Astrocyte (in vitro differentiated cells and primary cell): ENCODE results near the gene DENND1B. TPM values are rescaled to one million over a fixed set of nuclear protein-coding genes. Genes with fewer than 3 reads are reported as not detected.

Source experiments
- DNase-seq: peaks from one replicate; pipeline ENCODE4 v3.0.0-alpha.2; 2010; ENCODE audit warnings: low read depth
- FAIRE-seq: peaks from 2 replicates; lab custom pipeline; 2011; peaks lifted over from hg19 to GRCh38; lab: Jason Lieb, UNC
- H2AFZ ChIP-seq: 2 replicates; pipeline ENCODE4 v1.6.0; 2012; ENCODE audit warnings: low read depth, low read length, inconsistent platforms
- H3K27ac ChIP-seq: 2 replicates; pipeline ENCODE4 v1.5.1; 2011; ENCODE audit warnings: low read depth, low read length, inconsistent platforms
- H3K27me3 ChIP-seq: 2 replicates; pipeline ENCODE4 v1.6.0; 2011; ENCODE audit warnings: low read length, inconsistent platforms; ENCODE audit not compliant: insufficient read depth
- H3K36me3 ChIP-seq: 2 replicates; pipeline ENCODE4 v1.5.1; 2011; ENCODE audit warnings: low read length, inconsistent platforms; ENCODE audit not compliant: insufficient read depth
- H3K4me1 ChIP-seq: 2 replicates; pipeline ENCODE4 v1.5.1; 2011; ENCODE audit warnings: low read length, inconsistent platforms; ENCODE audit not compliant: insufficient read depth
- H3K4me2 ChIP-seq: 2 replicates; pipeline ENCODE4 v1.6.0; 2012; ENCODE audit warnings: low read length, inconsistent platforms
- H3K4me3 ChIP-seq: 2 replicates; pipeline ENCODE4 v1.5.1; 2011; ENCODE audit warnings: low read depth, mild to moderate bottlenecking, low read length, inconsistent platforms; ENCODE audit not compliant: insufficient read depth
- H3K79me2 ChIP-seq: 2 replicates; pipeline ENCODE4 v1.6.0; 2012; ENCODE audit warnings: mild to moderate bottlenecking, low read length, inconsistent platforms; ENCODE audit not compliant: insufficient read depth
- H3K9ac ChIP-seq: 2 replicates; pipeline ENCODE4 v1.6.0; 2012; ENCODE audit warnings: mild to moderate bottlenecking, low read length, inconsistent platforms
- H3K9me3 ChIP-seq: 2 replicates; pipeline ENCODE4 v1.5.1; 2012; ENCODE audit warnings: low read depth, mild to moderate bottlenecking, low read length, inconsistent platforms; ENCODE audit not compliant: insufficient read depth
- H4K20me1 ChIP-seq: 2 replicates; pipeline ENCODE4 v1.6.0; 2012; ENCODE audit warnings: low read length, inconsistent platforms; ENCODE audit not compliant: insufficient read depth
- H3K27ac Mint-ChIP-seq: one replicate; pipeline ENCODE4 v1.8.0; 2021; ENCODE audit warnings: mild to moderate bottlenecking, mixed read lengths; ENCODE audit not compliant: unreplicated experiment
- H3K27me3 Mint-ChIP-seq: one replicate; pipeline ENCODE4 v1.8.0; 2021; ENCODE audit warnings: low read depth, mixed read lengths; ENCODE audit not compliant: unreplicated experiment
- H3K36me3 Mint-ChIP-seq: one replicate; pipeline ENCODE4 v1.8.0; 2021; ENCODE audit warnings: low read depth, mixed read lengths; ENCODE audit not compliant: unreplicated experiment
- H3K4me1 Mint-ChIP-seq: one replicate; pipeline ENCODE4 v1.8.0; 2021; ENCODE audit warnings: low read depth, mixed read lengths; ENCODE audit not compliant: unreplicated experiment
- H3K4me3 Mint-ChIP-seq: one replicate; pipeline ENCODE4 v1.8.0; 2021; ENCODE audit warnings: mild to moderate bottlenecking, moderate library complexity, mixed read lengths; ENCODE audit not compliant: unreplicated experiment
- H3K9me3 Mint-ChIP-seq: one replicate; pipeline ENCODE4 v1.8.0; 2021; ENCODE audit warnings: mild to moderate bottlenecking, mixed read lengths; ENCODE audit not compliant: unreplicated experiment
- EZH2 ChIP-seq: IDR thresholded peaks from 2 replicates; pipeline ENCODE4 v1.6.1; 2012; ENCODE audit warnings: mild to moderate bottlenecking, low read length, inconsistent platforms; ENCODE audit not compliant: insufficient read depth
- total RNA-seq: library from RNA; stranded (reverse); gene quantifications from 2 replicates; pipeline ENCODE4 v1.2.1, GENCODE V29; 2021
- TF ChIP-seq, protein P1 (sequence below): IDR thresholded peaks from 2 replicates; pipeline ENCODE4 v1.5.1; 2011; ENCODE audit warnings: low read depth, mild to moderate bottlenecking, inconsistent platforms, low read length, moderate library complexity; ENCODE audit not compliant: insufficient read depth

DENND1B gene
- total RNA-seq, 1 donor from 2014 or later, result 9.6 TPM

GRCh38 chr1:197666769-197667285, 108.5 kb downstream of the DENND1B start:
- H4K20me1 ChIP-seq, result no peaks in the 10 kb centered on the region
- no peaks in the 10 kb centered on the region for H3K36me3 ChIP-seq
- H3K4me1 Mint-ChIP-seq, result peaks cover 14% of the 10 kb centered on the region
- no peaks in the 10 kb centered on the region for H3K4me1 ChIP-seq
- H3K27ac Mint-ChIP-seq, result no peak overlapping the region
- no peaks in the 10 kb centered on the region for H3K79me2 ChIP-seq
- DNase-seq (no peak), FAIRE-seq (no peak)
- TF ChIP-seq EZH2, result no peak
- TF ChIP-seq, protein P1, sequence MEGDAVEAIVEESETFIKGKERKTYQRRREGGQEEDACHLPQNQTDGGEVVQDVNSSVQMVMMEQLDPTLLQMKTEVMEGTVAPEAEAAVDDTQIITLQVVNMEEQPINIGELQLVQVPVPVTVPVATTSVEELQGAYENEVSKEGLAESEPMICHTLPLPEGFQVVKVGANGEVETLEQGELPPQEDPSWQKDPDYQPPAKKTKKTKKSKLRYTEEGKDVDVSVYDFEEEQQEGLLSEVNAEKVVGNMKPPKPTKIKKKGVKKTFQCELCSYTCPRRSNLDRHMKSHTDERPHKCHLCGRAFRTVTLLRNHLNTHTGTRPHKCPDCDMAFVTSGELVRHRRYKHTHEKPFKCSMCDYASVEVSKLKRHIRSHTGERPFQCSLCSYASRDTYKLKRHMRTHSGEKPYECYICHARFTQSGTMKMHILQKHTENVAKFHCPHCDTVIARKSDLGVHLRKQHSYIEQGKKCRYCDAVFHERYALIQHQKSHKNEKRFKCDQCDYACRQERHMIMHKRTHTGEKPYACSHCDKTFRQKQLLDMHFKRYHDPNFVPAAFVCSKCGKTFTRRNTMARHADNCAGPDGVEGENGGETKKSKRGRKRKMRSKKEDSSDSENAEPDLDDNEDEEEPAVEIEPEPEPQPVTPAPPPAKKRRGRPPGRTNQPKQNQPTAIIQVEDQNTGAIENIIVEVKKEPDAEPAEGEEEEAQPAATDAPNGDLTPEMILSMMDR, result no peak
- H3K36me3 Mint-ChIP-seq, result no peaks in the 10 kb centered on the region
- no peaks in the 10 kb centered on the region for H3K27me3 Mint-ChIP-seq
- H2AFZ ChIP-seq, result no peak overlapping the region
- no peak overlapping the region for H3K4me3 ChIP-seq
- H3K27me3 ChIP-seq, result no peaks in the 10 kb centered on the region
- H3K27ac ChIP-seq, result no peak overlapping the region
- H3K4me2 ChIP-seq, result no peak overlapping the region
- H3K9ac ChIP-seq, result no peak overlapping the region
- no peaks in the 10 kb centered on the region for H3K9me3 Mint-ChIP-seq
- no peak overlapping the region for H3K4me3 Mint-ChIP-seq
- no peaks in the 10 kb centered on the region for H3K9me3 ChIP-seq

GRCh38 chr1:197664391-197664790, 110.9 kb downstream of the DENND1B start:
- FAIRE-seq (no peak), DNase-seq (no peak)
- Mint-ChIP-seq H3K4me1 (peaks cover 18% of the 10 kb centered on the region), H3K9me3 (no peaks in the 10 kb centered on the region), H3K36me3 (no peaks in the 10 kb centered on the region), H3K27me3 (no peaks in the 10 kb centered on the region), H3K4me3 (no peak overlapping the region), H3K27ac (no peak overlapping the region)
- Histone ChIP-seq H3K9ac (no peak overlapping the region), H2AFZ (no peak overlapping the region), H3K36me3 (no peaks in the 10 kb centered on the region), H4K20me1 (no peaks in the 10 kb centered on the region), H3K4me1 (no peaks in the 10 kb centered on the region), H3K4me2 (no peak overlapping the region), H3K4me3 (no peak overlapping the region), H3K9me3 (no peaks in the 10 kb centered on the region), H3K27ac (no peak overlapping the region), H3K27me3 (no peaks in the 10 kb centered on the region), H3K79me2 (no peaks in the 10 kb centered on the region)
- TF ChIP-seq, protein P1, result no peak
- no peak for TF ChIP-seq EZH2

DNA sequence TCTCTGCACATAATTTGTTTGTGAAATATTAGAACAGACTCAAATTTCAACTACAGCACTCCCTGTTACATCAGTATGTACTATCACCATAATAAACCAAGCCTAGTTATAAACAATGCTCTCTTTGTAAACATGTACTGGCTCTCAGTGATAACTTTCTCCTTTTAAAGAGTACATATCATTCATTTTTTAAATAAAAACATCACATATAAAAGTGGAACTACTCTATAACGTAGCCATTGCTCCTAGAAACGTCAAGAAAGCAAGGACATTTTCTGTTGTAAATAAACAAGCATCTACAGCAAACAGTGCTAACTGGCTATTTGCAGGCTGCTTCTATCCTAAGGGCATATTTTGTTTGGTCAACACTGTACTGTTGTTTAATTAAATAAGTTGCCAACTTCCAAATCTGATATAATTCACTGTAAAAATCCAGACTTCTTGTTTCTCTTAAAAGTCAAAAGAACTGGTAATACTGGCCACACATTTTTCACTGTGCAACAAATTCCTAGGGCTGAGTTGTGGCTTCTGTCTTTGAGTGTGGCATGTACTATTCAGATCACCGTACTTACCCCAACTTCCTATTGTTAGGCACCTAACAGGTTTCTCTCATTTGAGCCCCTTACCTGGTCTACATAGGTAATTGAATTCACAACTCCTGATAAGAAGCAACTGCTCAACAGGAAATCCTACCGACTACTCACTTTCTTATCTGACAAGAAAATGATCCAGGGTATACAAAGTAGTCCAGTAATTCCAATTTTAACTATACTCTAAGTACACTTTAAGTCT, 111.9 kb downstream of the DENND1B start:
- DNase-seq (peak; percentile 14), FAIRE-seq (no peak)
- no peaks in the 10 kb centered on the region for H3K4me1 ChIP-seq
- no peak overlapping the region for H3K4me2 ChIP-seq
- no peaks in the 10 kb centered on the region for H3K27me3 ChIP-seq
- TF ChIP-seq, protein P1, result no peak
- TF ChIP-seq EZH2, result no peak
- Mint-ChIP-seq H3K9me3 (no peaks in the 10 kb centered on the region), H3K36me3 (no peaks in the 10 kb centered on the region), H3K4me1 (peaks cover 18% of the 10 kb centered on the region), H3K27ac (no peak overlapping the region), H3K4me3 (no peak overlapping the region), H3K27me3 (no peaks in the 10 kb centered on the region)
- H3K36me3 ChIP-seq, result no peaks in the 10 kb centered on the region
- no peaks in the 10 kb centered on the region for H4K20me1 ChIP-seq
- no peak overlapping the region for H3K4me3 ChIP-seq
- no peaks in the 10 kb centered on the region for H3K79me2 ChIP-seq
- H2AFZ ChIP-seq, result no peak overlapping the region
- H3K9me3 ChIP-seq, result no peaks in the 10 kb centered on the region
- H3K9ac ChIP-seq, result no peak overlapping the region
- no peak overlapping the region for H3K27ac ChIP-seq
